D721Med (cell line): ENCODE measurements around the gene OLR1.
"Not testable (repeated sequence)": the region's sequence is repeated elsewhere in the genome, so short reads cannot be mapped to it uniquely, and the experiment has no call there.

Experiments
- DNase-seq: peaks from one replicate; pipeline ENCODE4 v3.0.0; 2011; ENCODE audit warnings: low spot score; ENCODE audit not compliant: insufficient read length
- FAIRE-seq: peaks from 2 replicates; lab custom pipeline; 2011; peaks lifted over from hg19 to GRCh38; lab: Jason Lieb, UNC
- TF ChIP-seq, protein P1 (sequence below): IDR thresholded peaks from 2 replicates; pipeline ENCODE4 v1.5.1; 2012; ENCODE audit warnings: mild to moderate bottlenecking, control low read depth; ENCODE audit not compliant: insufficient read depth; ENCODE audit errors: missing control alignments

OLR1 gene

DNA sequence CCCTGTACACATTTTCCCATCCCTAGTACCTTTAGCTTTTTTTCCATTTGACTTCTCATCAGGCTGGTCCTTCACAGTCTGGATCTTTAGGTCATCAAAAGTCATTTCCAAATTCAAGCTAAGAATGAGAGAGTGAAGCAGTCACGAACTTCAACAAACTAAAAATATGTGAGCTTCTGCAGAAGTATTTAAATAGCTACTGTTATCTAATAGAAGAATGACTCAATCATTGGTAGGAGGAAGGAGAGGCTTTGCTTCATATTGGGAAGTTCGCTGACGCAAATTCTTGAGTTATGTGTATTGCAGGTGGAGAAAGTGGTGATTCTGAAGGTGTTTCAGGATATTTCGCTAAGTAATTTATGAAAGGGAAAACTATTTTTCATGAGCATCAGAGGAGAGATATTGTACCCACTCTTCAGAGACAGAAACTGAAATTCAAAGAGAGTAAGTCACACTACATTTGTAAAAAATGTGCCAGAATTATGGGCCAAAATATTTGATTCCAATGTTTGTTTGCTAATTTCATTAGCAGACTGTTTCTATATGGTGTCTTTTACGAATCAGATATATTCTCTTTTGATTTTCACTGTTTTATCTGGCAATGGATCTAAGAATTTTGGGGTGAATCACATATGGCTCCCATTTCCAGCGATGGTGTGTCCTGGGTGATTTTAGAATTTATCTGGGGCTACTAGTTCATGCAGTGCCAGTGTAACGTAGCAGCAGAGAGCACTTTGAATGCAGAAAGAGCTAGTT, at the start of gene OLR1:
OLR1 (minus strand) TSS at position 160 of the 756 bp plus-strand sequence; CDS start at position 105, 55 bp downstream.
- DNase-seq: no peak
- no peak for FAIRE-seq
- TF ChIP-seq, protein P1, sequence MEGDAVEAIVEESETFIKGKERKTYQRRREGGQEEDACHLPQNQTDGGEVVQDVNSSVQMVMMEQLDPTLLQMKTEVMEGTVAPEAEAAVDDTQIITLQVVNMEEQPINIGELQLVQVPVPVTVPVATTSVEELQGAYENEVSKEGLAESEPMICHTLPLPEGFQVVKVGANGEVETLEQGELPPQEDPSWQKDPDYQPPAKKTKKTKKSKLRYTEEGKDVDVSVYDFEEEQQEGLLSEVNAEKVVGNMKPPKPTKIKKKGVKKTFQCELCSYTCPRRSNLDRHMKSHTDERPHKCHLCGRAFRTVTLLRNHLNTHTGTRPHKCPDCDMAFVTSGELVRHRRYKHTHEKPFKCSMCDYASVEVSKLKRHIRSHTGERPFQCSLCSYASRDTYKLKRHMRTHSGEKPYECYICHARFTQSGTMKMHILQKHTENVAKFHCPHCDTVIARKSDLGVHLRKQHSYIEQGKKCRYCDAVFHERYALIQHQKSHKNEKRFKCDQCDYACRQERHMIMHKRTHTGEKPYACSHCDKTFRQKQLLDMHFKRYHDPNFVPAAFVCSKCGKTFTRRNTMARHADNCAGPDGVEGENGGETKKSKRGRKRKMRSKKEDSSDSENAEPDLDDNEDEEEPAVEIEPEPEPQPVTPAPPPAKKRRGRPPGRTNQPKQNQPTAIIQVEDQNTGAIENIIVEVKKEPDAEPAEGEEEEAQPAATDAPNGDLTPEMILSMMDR: no peak

DNA sequence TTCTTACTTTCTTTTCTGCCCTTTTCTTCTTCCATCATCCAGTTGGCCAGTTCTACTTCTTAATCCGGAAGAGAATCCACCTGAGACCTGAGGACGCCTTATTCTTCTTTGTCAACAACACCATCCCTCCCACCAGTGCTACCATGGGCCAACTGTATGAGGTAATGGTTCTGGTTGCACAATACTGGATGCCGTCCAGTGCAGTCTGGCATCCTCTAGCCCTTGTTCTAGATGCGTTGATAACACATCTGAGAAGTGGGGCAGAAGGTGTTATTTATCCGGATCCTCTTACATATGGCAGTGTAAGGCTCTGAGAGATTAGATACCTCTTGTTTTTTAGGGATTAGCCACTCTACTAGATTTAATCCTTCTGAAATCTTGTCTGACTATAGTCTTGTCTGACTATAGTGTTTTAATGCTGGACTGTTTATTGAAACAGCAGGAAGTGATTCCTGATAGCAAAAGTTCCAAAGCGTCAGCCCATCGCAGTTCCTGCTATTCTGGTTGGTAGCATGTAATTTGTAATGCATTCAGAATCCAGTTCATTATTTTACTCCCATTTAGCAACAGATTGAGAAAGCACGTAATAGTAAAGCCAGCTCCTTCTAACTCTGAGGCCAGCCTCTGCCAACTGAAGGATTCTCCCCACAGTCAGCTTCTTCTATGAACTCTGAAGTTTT, 48.6 kb upstream of the OLR1 start:
- TF ChIP-seq, protein P1: no peak
- FAIRE-seq (peak; percentile 96), DNase-seq (peak; percentile 48)

DNA sequence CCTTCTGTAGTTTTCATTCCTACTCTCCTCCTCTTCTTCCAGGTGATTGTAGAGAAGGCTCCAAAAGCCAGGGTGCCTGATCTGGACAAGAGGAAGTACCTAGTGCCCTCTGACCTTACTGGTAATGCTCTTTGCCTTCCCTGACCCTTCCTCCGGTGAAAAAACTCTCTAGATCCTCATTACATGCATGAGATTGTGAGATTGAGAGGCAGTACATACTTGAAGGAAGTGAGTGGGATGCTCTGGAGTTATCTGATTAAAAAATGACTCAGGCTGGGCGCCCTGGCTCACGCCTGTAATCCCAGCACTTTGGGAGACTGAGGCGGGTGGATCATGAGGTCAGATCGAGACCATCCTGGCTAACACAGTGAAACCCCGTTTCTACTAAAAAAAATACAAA, 46.1 kb upstream of the OLR1 start:
- no peak for FAIRE-seq
- TF ChIP-seq, protein P1: no peak
- no peak for DNase-seq

DNA sequence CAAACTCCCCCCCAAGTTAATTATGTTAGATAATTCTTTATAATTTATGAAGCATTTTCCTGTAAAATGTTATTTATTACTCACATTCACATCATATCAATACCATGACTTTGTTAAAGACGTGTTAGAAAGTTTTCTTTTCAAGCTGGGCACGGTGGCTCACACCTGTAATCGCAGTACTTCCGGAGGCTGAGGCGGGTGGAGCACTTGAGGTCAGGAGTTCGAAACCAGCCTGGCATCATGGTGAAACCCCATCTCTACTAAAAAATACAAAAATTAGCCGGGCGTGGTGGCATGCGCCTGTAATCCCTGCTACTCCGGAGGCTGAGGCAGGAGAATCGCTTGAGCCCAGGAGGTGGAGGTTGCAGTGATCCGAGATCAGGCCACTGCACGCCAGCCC, 44.0 kb upstream of the OLR1 start:
- FAIRE-seq, DNase-seq: not testable (repeated sequence)

DNA sequence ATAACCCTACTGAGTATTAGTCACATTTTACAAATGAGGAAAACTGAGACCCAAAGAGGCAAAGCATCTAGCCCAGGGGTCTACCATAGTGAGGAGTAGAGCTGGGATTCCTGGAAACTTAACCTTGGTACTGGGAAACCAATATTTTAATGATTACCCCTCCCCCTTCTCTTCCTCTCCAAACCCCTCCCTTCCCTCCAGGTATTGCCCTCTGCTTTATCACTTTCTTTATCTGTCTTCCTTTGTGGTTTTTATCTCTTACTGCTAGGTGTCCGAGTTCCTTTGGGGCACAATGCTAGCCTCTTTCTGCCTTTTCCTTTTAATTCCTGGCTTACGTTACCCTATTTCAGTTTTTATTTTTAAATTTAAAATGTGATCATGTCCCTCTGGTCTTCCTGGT, 43.5 kb upstream of the OLR1 start:
- FAIRE-seq: no peak
- DNase-seq: no peak

DNA sequence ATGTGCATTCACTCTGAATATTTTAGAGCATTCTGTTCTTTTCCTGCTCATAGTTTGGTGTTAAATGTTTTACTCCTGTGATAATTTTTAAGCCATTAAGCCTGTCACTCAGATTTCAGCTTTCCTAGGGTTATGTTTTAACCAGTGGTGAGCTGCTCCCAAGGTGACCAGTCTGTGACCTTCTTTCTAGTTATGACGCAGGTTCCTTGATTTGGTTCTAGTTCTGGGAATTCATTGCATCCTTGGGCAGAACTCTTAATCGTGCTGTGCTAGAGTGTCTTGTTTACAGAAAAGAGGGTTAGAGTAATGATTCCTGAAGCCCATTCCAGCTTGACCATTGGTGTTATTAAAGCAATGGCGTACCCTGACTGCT, 42.9 kb upstream of the OLR1 start:
- FAIRE-seq (no peak), DNase-seq (no peak)
- TF ChIP-seq, protein P1: no peak

More for the DNA sequence above, 43.5 kb upstream of the OLR1 start:
- TF ChIP-seq, protein P1: no peak

DNA sequence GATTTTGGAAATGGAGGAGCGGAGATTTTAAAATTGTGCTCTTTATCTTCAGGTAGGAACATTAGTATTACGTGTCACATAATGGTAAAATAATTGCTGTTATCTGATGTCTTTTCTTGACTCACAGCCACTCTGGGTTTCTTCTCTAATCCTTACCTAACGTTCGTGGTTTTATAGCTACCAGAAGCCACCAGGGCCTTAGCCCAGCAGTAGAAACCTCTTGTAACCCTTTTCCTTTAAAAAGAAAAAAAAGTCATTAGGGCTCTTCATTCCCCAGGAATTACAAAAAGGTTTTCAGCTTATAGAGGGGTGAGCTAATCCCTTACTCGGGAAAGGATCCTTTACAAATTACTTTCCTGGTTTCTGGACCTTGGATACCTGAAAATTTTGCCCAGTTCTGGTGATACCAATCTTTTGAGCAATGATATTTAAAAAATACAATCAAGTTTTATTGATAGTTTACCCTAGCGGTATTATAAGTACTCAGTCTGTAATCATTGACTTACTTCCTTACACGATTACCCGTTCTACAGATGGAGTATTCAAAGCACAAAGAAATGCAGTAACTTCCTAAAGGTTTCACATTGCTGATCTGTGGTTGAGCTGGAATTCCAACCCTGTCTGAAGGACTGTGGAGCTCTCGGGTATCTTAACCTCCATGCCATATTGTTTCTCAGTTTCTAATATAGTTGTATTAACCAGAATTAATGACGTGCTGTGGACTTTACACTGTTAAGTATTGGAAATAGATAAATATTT, 42.4 kb upstream of the OLR1 start:
- no peak for DNase-seq

More for the DNA sequence above, 42.4 kb upstream of the OLR1 start:
- peak; percentile 61 for FAIRE-seq
- TF ChIP-seq, protein P1: no peak
